HG03108 (cell line): ENCODE results near the gene ESM1.

Source experiments
- ATAC-seq: cut with Tn5 transposase; IDR thresholded peaks from one replicate; pipeline ENCODE4 v1.9.1; 2021; ENCODE audit warnings: moderate library complexity; ENCODE audit not compliant: unreplicated experiment

The ESM1 gene

DNA sequence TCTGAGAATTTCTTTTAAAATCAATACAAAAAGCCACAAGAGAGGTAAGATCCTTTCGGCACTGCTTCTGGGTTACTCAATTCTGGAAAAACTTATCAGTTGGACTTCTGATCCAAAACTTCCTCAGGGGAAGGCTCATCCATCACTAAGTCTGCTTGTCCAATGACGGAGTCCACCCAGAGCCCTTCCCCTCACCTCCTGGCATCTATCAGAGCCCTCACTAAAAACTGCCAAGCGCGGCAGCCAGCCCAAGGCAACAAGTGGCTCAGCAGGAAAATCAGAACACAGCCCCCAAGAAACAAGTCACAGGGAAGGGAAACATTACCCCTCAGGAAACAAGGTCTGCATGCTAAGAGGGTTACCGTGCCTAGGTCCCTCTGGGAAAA, 869 bp upstream of the ESM1 start:
- no peak for ATAC-seq

- no peak for ATAC-seq
Measured at GRCh38 chr5:54981928-54982327, 3.5 kb downstream of the ESM1 start.

- ATAC-seq: no peak
Measured at GRCh38 chr5:54975701-54976100, 9.7 kb downstream of the ESM1 start.

GRCh38 chr5:54969856-54970828, 15.3 kb downstream of the ESM1 start:
- no peak for ATAC-seq

DNA sequence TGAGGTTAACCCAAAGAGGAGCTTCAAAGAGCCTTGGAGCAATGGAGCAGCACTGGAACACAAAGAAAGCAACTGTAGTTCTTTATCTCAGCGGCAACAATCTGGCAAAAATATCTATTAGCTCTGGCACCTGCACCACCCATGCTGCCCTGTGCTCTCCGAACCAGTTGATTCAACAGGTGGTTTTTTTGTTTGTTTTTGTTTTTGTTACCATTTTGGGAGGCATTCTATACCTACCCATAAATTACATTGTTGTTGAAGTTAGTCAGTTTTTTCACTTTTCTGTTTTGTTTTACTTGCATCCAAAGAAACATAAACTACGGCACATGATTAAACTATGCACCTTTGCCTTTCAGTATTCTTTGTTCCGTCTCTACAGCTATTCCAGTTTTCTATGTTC, 16.2 kb downstream of the ESM1 start:
- no peak for ATAC-seq

DNA sequence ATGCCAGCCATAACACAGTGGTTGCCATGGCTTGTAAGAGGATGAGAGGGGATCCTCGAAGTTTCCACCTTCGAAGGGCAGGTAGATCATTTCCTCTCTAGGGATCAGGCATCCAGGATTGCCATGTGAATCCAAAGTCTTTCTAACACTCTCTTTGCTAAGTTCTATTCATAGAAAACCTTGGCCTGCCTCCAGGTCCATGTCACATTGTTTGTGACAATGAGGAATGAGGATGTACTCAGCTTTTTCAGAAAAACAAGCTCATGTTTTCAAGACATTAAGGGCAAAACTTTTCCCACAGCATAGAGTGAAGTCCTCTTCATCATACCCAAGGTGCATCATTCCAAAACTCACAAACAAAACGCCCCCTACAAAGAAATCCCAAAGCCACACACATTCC, 19.6 kb downstream of the ESM1 start:
- ATAC-seq: no peak

- no peak for ATAC-seq
Measured at GRCh38 chr5:54964405-54964804, 21.0 kb downstream of the ESM1 start.

GRCh38 chr5:54959673-54960418, 25.5 kb downstream of the ESM1 start:
- ATAC-seq: no peak

- no peak for ATAC-seq
Measured at GRCh38 chr5:54956922-54957321, 28.5 kb downstream of the ESM1 start.

DNA sequence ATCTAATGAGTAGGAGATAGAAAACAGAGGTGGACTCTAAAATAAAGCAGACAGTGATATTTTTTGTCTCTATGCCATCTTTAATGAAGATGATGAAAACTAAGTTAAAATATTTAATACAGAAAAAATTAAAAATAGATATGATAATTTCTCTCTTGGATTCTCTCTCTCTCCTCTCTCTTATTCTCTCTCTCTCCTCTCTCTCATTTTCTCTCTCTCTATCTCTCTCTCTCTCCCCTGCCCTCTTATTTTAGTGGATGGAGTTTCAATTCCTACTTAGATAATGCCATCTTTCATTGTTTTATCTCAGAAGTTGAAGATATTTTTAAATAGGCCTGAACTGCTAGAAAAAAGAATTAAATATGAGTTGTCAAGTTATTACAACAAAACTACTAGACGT, 38.2 kb downstream of the ESM1 start:
- no peak for ATAC-seq

- no peak for ATAC-seq
Measured at GRCh38 chr5:54946306-54946819, 39.0 kb downstream of the ESM1 start.

- ATAC-seq: no peak
Measured at GRCh38 chr5:54944364-54944763, 41.0 kb downstream of the ESM1 start.

GRCh38 chr5:54942064-54942778, 43.2 kb downstream of the ESM1 start:
- ATAC-seq: no peak

GRCh38 chr5:54936201-54936600, 49.2 kb downstream of the ESM1 start:
- ATAC-seq: no peak

DNA sequence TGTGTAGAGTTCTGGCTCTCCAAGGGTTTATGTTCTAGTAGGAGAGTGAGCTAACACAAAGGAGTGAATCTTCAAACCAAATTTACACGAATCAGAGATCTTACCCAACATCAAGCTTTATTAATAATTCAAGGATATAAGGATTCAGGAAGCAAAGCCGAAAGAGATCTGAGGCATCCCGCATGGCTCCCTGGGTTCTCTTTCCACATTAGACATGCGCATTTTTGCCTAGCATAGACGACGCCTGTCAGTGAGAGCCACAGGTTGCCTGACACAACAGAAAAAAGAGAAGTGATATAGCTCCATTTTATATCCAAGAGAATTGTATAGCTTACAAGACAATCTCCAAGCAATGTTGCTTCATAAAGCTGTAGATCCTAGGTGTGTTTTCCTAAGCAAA, 52.6 kb downstream of the ESM1 start:
- ATAC-seq: no peak

DNA sequence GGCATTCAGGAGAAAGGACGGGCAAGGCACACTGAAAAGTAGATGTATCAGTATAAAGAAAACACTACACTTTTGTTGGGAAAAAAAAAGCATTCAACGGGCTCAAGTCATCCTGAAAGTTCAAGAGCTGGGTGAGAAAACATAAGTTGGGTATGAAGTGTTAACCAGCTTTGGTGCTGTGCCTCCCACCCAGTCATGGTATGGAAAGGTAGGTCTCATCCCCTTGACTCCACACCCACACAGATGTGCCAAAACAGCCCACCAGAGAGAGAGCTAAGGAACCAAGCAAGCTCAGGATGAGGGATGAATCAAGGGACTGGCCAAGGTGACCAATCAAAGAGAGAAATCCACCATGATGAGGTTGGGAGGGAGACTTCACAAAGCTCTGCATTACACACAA, 54.7 kb downstream of the ESM1 start:
- ATAC-seq: no peak
